Breast epithelium (tissue), 4 donors: ENCODE results near the gene ABCA8. TPM values are rescaled to one million over a fixed set of nuclear protein-coding genes. Genes with fewer than 3 reads are reported as not detected.

Experiments used
- DNase-seq, 2 donors: peaks; one replicate each; pipeline ENCODE4 v3.0.0-alpha.2; 2019; ENCODE audit warnings: low spot score in 2 of 2
- H3K27ac ChIP-seq, 2 donors: fragments of 200-600 bp; sonication (generic) in 1 of 2; one replicate each; pipeline ENCODE4 v1.5.1; 2016 to 2019; ENCODE audit warnings: mild to moderate bottlenecking in 1 of 2
- H3K27me3 ChIP-seq, 2 donors: fragments of 200-600 bp; sonication (generic) in 1 of 2; one replicate each; pipeline versions ENCODE4 v1.5.1 to v1.6.0; 2017 to 2019; ENCODE audit warnings: control low read depth in 1 of 2, mild to moderate bottlenecking in 1 of 2
- H3K36me3 ChIP-seq: fragments of 200-600 bp; one replicate; pipeline ENCODE4 v1.5.1; 2019
- H3K4me1 ChIP-seq, 2 donors: fragments of 200-600 bp; sonication (generic); one replicate each; pipeline ENCODE4 v1.5.1; 2016 to 2019; ENCODE audit warnings: control low read depth in 1 of 2
- H3K4me3 ChIP-seq, 3 donors: fragments of 200-600 bp; sonication (generic); 1 replicate in 2 of 3; 2 replicates in 1 of 3; pipeline ENCODE4 v1.5.1; 2016 to 2019; ENCODE audit warnings: mild to moderate bottlenecking in 3 of 3, moderate library complexity in 2 of 3
- H3K9me3 ChIP-seq, 2 donors: fragments of 200-600 bp; sonication (generic) in 1 of 2; one replicate each; pipeline ENCODE4 v1.5.1; 2016 to 2019; ENCODE audit warnings: control low read depth in 1 of 2
- POLR2A ChIP-seq: fragments of 450-650 bp; IDR thresholded peaks from one replicate; pipeline ENCODE4 v1.6.1; 2016; ENCODE audit warnings: antibody characterized with exemption, mild to moderate bottlenecking, moderate library complexity
- POLR2AphosphoS5 ChIP-seq, 3 donors: sonication (generic); formaldehyde crosslinking; IDR thresholded peaks; one replicate each; pipeline ENCODE4 v1.6.1; 2017; ENCODE audit warnings: antibody characterized with exemption in 3 of 3
- intact Hi-C: fragments of 100-400 bp; cut with DNase I; formaldehyde crosslinking; loops from one replicate; pipeline ENCODE4 v1.15.1; 2023; ENCODE audit warnings: low total_unique reads
- total RNA-seq, 3 donors: library from RNA; depleted of rRNA; stranded (reverse); fragments of >200 nt; gene quantifications; one replicate each; pipeline ENCODE4 v1.1.0, GENCODE V29; 2016
- TF ChIP-seq, protein P1 (sequence below), 3 donors: fragments of 450-650 bp; IDR thresholded peaks; one replicate each; pipeline ENCODE4 v1.5.1; 2016 to 2017; ENCODE audit warnings: antibody characterized with exemption in 3 of 3, mild to moderate bottlenecking in 3 of 3, moderate library complexity in 3 of 3

Gene ABCA8
- total RNA-seq, 3 donors from 2014 or later: 38.6 to 47.5 (median 46.2) TPM

DNA sequence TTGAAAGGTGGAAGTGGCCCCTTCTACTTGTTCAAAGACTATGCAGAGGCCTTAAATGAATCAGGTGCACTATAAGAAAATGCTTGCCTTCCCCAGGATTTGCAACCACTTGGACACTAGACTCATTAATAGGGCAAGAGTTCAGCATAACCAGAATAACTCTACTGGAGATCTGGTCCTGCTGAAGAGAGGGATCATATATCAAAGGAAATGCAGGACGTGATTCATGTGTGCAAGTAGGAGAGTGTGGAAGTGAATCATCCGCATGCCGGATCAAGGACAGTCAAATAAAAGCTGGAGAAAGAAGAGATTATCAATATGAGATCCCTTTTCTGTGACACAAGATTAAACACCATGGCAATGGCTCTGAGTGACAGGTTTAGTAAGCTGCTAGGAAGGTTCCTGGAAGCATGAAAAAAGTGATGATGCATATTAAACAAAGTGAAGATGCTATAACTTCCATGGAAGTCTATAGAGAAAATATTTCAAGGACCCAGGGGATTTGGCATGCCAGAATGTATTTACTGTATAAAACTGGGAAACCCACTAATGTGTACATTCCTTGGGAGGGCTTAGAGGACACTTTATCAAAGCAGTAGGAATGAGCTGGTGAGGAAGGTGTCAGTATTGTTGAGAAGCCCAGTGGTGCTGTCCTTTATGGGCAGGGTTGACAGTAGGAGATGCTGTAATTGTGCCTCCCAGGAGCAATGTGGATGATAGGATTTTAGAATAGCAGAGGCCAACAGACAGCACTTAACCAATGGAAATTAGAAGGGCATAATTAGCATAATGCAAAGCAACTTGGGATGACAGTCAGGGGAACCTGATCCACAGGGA, 133.1 kb downstream of the ABCA8 start:
- no peak for DNase-seq
- Histone ChIP-seq H3K9me3 (no peaks in the 10 kb centered on the region), H3K4me3 (no peak overlapping the region), H3K27ac (no peak overlapping the region), H3K27me3 (no peaks in the 10 kb centered on the region), H3K36me3 (no peaks in the 10 kb centered on the region), H3K4me1 (no peaks in the 10 kb centered on the region)
- intact Hi-C loops: no loop called here
- TF ChIP-seq, protein P1, sequence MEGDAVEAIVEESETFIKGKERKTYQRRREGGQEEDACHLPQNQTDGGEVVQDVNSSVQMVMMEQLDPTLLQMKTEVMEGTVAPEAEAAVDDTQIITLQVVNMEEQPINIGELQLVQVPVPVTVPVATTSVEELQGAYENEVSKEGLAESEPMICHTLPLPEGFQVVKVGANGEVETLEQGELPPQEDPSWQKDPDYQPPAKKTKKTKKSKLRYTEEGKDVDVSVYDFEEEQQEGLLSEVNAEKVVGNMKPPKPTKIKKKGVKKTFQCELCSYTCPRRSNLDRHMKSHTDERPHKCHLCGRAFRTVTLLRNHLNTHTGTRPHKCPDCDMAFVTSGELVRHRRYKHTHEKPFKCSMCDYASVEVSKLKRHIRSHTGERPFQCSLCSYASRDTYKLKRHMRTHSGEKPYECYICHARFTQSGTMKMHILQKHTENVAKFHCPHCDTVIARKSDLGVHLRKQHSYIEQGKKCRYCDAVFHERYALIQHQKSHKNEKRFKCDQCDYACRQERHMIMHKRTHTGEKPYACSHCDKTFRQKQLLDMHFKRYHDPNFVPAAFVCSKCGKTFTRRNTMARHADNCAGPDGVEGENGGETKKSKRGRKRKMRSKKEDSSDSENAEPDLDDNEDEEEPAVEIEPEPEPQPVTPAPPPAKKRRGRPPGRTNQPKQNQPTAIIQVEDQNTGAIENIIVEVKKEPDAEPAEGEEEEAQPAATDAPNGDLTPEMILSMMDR (IDR thresholded peaks at IDR 0.05): no peak
- TF ChIP-seq POLR2AphosphoS5 (IDR thresholded peaks at IDR 0.05): no peak
- no peak for TF ChIP-seq POLR2A

DNA sequence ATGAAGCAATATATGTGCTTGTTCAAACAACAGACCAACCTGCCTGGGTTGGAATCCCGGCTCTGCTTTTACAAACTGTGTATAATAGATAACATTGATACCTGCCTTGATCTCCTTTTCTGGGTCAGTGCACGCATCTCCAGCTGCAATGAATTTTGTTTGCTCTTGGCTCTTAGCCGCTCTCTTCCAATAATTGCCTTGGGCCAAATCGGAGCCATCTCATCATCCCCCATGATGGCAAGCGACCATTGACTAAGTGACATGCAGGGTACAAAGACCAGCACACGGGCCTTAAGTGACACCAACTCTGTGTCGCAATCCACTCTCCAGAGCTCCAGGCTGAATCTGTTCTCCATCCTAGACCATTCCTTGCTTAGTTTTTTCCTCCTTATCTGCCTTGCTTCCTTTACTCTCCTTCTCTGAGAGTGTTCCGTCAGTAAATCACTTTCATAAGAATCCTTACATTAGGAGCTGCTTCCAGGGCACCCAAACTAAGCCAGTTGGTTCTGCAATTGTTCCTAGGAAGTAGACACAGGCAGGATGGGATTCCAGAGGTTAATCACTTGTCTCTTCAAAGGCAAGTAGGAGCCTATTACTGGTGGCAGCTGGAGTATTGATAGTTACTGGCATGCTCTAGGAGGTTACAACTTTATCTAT, 134.2 kb downstream of the ABCA8 start:
- Histone ChIP-seq H3K27ac (no peak overlapping the region), H3K27me3 (no peaks in the 10 kb centered on the region), H3K4me3 (no peak overlapping the region), H3K4me1 (no peaks in the 10 kb centered on the region), H3K9me3 (no peaks in the 10 kb centered on the region), H3K36me3 (no peaks in the 10 kb centered on the region)
- no peak for TF ChIP-seq POLR2AphosphoS5 (IDR thresholded peaks at IDR 0.05)
- no peak for TF ChIP-seq POLR2A
- TF ChIP-seq, protein P1 (IDR thresholded peaks at IDR 0.05): no peak
- intact Hi-C loops: no loop called here
- no peak for DNase-seq

DNA sequence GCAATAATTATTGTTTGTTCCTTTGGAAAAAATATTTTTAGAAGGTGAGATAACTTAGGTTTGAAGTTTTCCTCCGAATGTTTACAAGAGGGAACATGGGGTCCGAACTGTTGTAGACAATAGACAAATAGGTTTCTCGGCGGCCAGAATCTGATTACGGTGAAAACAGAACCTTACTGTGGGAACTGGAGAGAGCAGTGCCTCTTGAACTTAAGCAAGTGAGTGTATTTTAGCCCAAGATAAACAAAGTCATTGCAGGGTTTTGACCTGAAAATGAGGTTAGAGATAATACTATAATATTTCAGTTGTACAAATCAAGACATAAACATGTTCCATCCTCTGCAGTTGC, 134.7 kb downstream of the ABCA8 start:
- TF ChIP-seq POLR2AphosphoS5 (IDR thresholded peaks at IDR 0.05) (no peak), POLR2A (no peak)
- TF ChIP-seq, protein P1 (IDR thresholded peaks at IDR 0.05): no peak
- DNase-seq: no peak
- Histone ChIP-seq H3K27me3 (no peaks in the 10 kb centered on the region), H3K27ac (no peak overlapping the region), H3K4me3 (no peak overlapping the region), H3K36me3 (no peaks in the 10 kb centered on the region), H3K9me3 (no peaks in the 10 kb centered on the region), H3K4me1 (no peaks in the 10 kb centered on the region)
- intact Hi-C loops: no loop called here

DNA sequence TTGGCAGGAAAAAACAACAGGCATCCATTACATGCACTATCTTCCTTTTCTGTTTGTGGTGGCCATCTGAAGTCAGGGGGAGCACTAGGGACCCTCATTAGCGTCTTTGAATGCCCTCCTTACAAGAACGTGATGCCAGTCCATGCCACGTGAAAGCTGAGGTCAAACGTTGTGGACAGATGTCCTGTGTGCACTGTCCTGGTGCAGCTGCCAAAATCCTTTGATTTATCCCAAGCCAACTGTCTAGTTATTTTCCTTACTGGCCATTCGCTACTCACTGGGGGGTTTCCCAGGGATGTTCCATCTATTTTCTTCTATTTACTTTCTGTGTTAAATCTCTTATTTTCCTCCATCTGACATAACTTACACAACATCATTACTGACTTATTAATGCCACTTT, 135.7 kb downstream of the ABCA8 start:
- H3K4me3 ChIP-seq: no peak overlapping the region
- H3K27ac ChIP-seq: no peak overlapping the region
- TF ChIP-seq, protein P1 (IDR thresholded peaks at IDR 0.05): no peak
- TF ChIP-seq POLR2AphosphoS5 (IDR thresholded peaks at IDR 0.05) (no peak), POLR2A (no peak)
- no peaks in the 10 kb centered on the region for H3K4me1 ChIP-seq
- no peaks in the 10 kb centered on the region for H3K36me3 ChIP-seq
- DNase-seq: no peak
- no peaks in the 10 kb centered on the region for H3K27me3 ChIP-seq
- H3K9me3 ChIP-seq: no peaks in the 10 kb centered on the region
- intact Hi-C loops: no loop called here

Other genes starting within 250 kb of the ABCA8 start
- gene ABCA9, start 105.5 kb upstream of the ABCA8 start, total RNA-seq: 10 to 100 TPM; 18.0 to 92.7 (median 56.7) TPM
- gene ABCA6, start 186.5 kb upstream of the ABCA8 start, total RNA-seq: 100 to 1,000 TPM in 2 of 3 donors, 10 to 100 TPM in 1; 61.2 to 198 (median 122) TPM